Cardiac muscle cell (in vitro differentiated cells and primary cell): Measurements from ENCODE around the gene YJEFN3. TPM values are rescaled to one million over a fixed set of nuclear protein-coding genes. Genes with fewer than 3 reads are reported as not detected.

Experiments used
- DNase-seq, 2 donors: peaks; one replicate each; pipeline versions ENCODE4 v3.0.0 to v3.0.0-alpha.2; 2010 to 2017; ENCODE audit warnings: low read depth in 1 of 2, low spot score in 1 of 2
- H3K27ac ChIP-seq: fragments of 200-600 bp; sonication (generic); 2 replicates; pipeline ENCODE4 v1.5.1; 2016
- H3K27me3 ChIP-seq: fragments of 200-600 bp; sonication (generic); 2 replicates; pipeline ENCODE4 v1.6.0; 2016; ENCODE audit warnings: control low read depth
- H3K36me3 ChIP-seq: fragments of 200-600 bp; sonication (generic); 2 replicates; pipeline ENCODE4 v1.5.1; 2016; ENCODE audit warnings: control low read depth
- H3K4me1 ChIP-seq: fragments of 200-600 bp; sonication (generic); 2 replicates; pipeline ENCODE4 v1.8.1; 2017; ENCODE audit warnings: low read depth, mild to moderate bottlenecking, mixed run types
- H3K4me3 ChIP-seq: fragments of 200-600 bp; sonication (generic); 2 replicates; pipeline ENCODE4 v1.5.1; 2016; ENCODE audit warnings: mild to moderate bottlenecking
- H3K9me3 ChIP-seq: fragments of 200-600 bp; sonication (generic); 2 replicates; pipeline ENCODE4 v1.5.1; 2017; ENCODE audit warnings: low read depth, mild to moderate bottlenecking, control low read depth
- CTCF ChIP-seq: IDR thresholded peaks from 2 replicates; pipeline ENCODE4 v1.5.1; 2012; ENCODE audit warnings: low read depth, mild to moderate bottlenecking, low read length
- polyA plus RNA-seq: library from polyadenylated mRNA; unstranded; fragments of >200 nt; fragmentation: Nextera tagmentation; extraction: Ambion mirVana; gene quantifications from 2 replicates; pipeline ENCODE4 v1.2.1, GENCODE V29; 2016
- total RNA-seq: library from RNA; depleted of rRNA; stranded (reverse); fragments of >200 nt; gene quantifications from 2 replicates; pipeline ENCODE4 v1.2.3, GENCODE V29; 2016

Gene YJEFN3
- total and polyA plus RNA-seq, 2 experiments from 2014 or later = 12.5 to 29.9 TPM

DNA sequence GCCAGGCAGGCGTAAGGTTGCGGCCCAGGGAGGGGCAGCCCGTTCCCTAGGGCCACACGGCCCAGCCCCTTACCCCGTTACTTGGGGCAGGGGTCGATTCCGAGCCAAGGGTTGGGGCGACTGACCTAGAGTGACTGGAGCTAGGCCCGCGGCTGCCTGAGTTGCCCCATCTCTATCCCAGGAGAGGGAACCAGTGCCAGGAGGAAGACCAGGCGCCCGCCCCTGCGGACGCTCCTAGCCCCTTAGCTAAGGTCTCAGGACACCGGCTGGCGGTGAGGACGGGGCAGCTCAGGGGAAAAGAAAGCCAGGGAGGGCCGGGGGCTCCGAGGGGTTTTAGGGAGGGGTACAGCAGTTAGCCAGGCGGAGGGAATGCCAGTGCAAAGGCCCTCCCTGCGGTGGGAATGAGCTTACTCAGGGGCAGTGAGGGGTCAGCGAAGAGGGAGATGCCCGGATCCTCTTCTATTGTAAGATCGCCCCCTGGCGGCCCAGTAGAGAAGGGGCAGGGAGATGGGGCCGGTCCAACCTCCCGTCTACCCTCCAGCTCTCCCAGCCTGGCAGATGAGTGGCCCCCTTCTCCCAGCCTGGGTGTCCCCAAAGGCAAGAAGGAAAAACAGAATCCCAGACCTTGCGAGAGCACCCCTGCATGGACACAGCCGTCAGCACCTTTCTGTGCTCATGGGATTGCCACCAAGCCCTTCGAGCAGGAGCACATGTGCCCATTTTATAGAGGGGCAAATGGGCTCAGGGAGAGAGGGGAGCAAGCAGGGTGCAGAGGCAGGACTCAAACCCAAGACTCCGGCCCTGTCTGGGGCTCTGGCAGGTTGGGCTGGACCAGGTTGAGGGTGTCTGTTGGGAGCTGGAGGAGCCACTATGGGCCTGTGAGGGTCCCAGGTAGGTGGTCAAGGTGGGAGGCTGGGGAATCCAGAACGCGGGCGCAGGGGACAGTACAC is 25.6 kb downstream of the YJEFN3 start:
- Histone ChIP-seq H3K36me3 (no peaks in the 10 kb centered on the region), H3K9me3 (no peaks in the 10 kb centered on the region)

GRCh38 chr19:19558055-19558454 is 29.3 kb downstream of the YJEFN3 start:
- H3K27ac ChIP-seq = no peak overlapping the region
- H3K4me1 ChIP-seq = no peaks in the 10 kb centered on the region
- H3K27me3 ChIP-seq = no peaks in the 10 kb centered on the region
- H3K36me3 ChIP-seq = no peaks in the 10 kb centered on the region
- H3K4me3 ChIP-seq = no peak overlapping the region
- no peak for TF ChIP-seq CTCF
- DNase-seq = no peak
- H3K9me3 ChIP-seq = no peaks in the 10 kb centered on the region

More for the DNA sequence above, 25.6 kb downstream of the YJEFN3 start:
- DNase-seq = peak; percentile 53 to 61
- Histone ChIP-seq H3K4me1 (no peaks in the 10 kb centered on the region), H3K4me3 (no peak overlapping the region), H3K27me3 (no peaks in the 10 kb centered on the region), H3K27ac (no peak overlapping the region)
- TF ChIP-seq CTCF = peak; percentile 76

DNA sequence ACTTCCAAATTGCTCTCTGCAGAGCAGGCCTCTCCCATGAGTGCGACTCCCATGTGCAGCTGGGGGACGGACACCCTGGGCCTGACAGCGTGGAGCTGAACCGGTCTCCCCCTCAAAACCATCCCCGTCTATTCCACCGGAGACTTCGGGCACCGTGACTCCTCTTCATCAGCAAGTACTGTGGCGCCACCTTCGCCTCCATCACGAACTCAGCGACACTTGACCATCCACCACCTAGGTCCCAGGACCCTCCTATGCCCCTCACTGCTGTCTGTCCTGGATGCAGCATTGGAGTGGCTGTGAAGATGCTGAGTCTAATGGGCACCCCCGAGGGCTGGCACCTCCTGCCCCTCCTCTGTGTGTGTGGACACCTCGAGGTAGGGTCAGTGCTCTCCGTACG is 29.9 kb downstream of the YJEFN3 start:
- Histone ChIP-seq H3K36me3 (no peaks in the 10 kb centered on the region), H3K9me3 (no peaks in the 10 kb centered on the region), H3K27me3 (no peaks in the 10 kb centered on the region), H3K4me3 (no peak overlapping the region), H3K4me1 (no peaks in the 10 kb centered on the region), H3K27ac (no peak overlapping the region)
- DNase-seq = no peak
- no peak for TF ChIP-seq CTCF

- Histone ChIP-seq H3K27ac (no peak overlapping the region), H3K4me3 (no peak overlapping the region), H3K9me3 (no peaks in the 10 kb centered on the region), H3K4me1 (no peaks in the 10 kb centered on the region), H3K27me3 (no peaks in the 10 kb centered on the region), H3K36me3 (no peaks in the 10 kb centered on the region)
- DNase-seq = no peak
- TF ChIP-seq CTCF = no peak
These were observed 31.2 kb downstream of the YJEFN3 start for GRCh38 chr19:19559931-19560330.

- no peaks in the 10 kb centered on the region for H3K27me3 ChIP-seq
These were observed 33.4 kb downstream of the YJEFN3 start for GRCh38 chr19:19561946-19562664.

More at GRCh38 chr19:19561946-19562664, 33.4 kb downstream of the YJEFN3 start:
- Histone ChIP-seq H3K4me3 (no peak overlapping the region), H3K36me3 (no peaks in the 10 kb centered on the region), H3K27ac (no peak overlapping the region), H3K9me3 (no peaks in the 10 kb centered on the region), H3K4me1 (no peaks in the 10 kb centered on the region)
- TF ChIP-seq CTCF = no peak
- no peak for DNase-seq
